ENCODE data around the gene SQSTM1.
"Not testable (repeated sequence)": the region's sequence is repeated elsewhere in the genome, so short reads cannot be mapped to it uniquely, and the experiment has no call there.

SQSTM1 gene

DNA sequence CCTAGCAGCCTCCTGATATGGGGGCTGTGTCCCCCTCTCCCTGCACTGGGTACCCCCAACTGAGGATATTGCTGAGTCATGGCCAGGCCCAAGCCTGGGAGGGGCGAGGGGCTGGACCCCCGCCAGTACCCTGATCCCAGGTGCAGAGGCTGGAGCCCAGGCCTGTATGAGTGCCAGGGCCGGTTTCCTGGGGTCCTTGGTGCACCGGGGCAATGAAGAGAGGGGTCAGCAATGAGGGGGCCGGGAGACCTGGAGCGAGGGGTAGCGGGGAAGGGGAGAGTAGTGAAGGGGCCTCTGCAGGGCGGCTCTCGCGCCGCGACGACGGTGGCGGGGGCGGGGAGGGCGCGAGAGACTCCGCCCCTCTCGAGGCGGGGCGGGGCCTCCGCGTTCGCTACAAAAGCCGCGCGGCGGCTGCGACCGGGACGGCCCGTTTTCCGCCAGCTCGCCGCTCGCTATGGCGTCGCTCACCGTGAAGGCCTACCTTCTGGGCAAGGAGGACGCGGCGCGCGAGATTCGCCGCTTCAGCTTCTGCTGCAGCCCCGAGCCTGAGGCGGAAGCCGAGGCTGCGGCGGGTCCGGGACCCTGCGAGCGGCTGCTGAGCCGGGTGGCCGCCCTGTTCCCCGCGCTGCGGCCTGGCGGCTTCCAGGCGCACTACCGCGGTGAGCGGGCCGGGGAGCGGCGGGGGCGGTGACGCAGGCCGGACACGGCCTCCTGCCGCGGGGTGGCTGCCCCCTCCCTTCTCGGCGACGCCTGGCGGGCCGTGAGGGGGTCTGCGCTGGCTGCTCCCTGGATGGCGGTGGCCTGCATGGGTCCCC, at the start of gene SQSTM1:
Gene SQSTM1 (plus strand): TSS at position 423 of the 815 bp plus-strand sequence. CDS start 32 bp downstream, at position 455.
- peak; percentile 18 for DNase-seq

GRCh38 chr5:179771311-179771895, 49.3 kb upstream of the SQSTM1 start:
- DNase-seq, result no peak

DNA sequence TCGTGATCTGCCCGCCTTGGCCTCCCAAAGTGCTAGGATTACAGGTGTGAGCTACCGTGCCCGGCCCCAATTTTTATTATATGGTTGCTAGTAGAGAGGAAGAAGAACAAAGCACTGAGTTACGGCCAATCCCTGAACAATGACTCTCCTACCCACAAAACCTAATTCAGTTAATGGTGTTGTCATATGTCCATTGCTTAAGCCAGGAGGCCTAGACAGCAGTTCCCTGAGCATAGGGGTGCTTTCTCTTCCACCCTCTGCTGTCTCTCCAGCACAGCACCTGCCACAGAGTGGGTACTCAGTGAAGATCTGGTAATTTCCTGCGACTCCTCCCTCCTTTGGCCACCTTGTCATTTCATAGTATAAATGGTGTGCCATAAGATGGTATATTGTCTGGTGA, 48.4 kb upstream of the SQSTM1 start:
- DNase-seq, result no peak

DNA sequence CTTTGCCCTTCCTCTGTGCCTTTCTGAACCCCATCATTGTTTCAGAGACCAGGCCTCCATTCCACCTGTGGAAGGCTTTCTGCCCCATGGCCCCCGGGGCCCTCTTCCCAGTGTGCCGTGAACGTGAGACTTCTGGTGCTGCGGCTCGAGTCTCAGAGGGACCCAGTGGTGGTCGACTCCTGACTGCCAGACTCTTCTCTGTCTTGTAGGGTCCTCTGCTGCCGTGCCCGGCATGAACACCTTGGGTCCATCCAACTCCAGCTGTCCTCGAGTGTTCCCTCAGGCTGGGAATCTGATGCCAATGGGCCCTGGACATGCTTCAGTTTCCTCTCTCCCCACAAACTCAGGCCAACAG, 47.0 kb upstream of the SQSTM1 start:
- no peak for DNase-seq

- no peak for DNase-seq
Measured at GRCh38 chr5:179774442-179774841, 46.3 kb upstream of the SQSTM1 start.

DNA sequence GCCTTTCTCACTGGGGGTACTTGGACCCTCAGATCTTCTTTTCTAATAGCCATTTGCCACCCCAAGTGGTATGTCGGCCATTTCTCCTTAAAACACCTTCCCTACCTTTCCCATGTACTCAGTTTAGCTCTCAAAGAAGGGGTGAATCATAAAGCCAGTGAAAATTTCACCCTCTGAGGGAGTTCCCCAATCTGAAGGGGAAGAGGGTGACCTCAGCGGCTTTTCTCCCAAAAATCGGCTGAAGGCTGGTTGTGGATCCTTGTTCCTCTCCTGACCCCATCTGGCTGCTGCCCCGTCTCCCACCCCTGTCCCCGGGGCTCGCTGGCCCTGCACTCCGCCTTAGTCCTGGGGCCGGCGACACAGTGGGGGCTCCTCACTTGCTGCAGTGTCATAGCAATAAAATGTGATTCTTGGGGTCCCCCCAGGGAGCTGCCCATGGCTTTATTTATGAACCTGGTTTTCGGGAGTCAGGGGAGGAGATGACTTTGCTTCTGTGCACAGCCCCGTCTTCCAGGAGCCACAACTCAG, 44.2 kb upstream of the SQSTM1 start:
- DNase-seq, result no peak

DNA sequence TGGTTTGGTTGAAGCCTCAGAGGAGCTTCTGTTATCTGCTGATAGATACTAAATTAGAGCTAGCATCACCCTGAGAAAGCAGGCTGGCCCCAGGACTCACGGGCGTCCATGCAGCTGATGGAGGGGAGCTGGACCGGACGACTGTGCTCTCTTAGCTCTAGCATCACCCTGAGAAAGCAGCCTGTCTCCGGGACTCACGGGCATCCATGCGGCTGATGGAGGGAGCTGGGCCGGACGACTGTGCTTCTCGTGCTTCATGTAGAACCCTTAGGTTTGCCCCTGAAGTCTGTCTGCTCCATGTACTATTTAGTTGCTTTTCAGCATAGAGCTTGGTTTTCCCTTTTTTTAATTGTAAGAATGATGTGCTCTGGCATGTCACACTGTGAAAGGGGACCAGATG, 43.2 kb upstream of the SQSTM1 start:
- DNase-seq, result no peak

- DNase-seq, result no peak
Measured at GRCh38 chr5:179777909-179778308, 42.8 kb upstream of the SQSTM1 start.

DNA sequence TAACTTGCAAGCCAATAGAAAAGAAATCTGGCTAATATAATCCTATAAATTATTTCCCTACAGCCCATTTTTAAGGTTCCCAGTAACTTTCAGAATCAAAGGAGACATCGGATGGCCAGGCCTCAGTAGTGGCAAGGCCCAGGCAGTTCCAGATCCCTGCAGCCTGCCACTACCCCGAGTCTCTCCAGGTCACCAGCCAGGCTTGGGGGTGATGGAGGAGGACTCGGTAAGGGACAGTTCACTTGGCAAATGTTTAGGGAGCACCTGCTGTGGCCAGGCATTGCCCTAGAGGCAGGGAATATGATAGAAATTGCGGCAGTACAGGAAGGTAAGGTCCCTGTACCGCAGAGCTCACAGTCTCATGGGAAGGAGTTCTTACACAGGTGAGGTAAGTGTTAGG, 42.1 kb upstream of the SQSTM1 start:
- no peak for DNase-seq

DNA sequence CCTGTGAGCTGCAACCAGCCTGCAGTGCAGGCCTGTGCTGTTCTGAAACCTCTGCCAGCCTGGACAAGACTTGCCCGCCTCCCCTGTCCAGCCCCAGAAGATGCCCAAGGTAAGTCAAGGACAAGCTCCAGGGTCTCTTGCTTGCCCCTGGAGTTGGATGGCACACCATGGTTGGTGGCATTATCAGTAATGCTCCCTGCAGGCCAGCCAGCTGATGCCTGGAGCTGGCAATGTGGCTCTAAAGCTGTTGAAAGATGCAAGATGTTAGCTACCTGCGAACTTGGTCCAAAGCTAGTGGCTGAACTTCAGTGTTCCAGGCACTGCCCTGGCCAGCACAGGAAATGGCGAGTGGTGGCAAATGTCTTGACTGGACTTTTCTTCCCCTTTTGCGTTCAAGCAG, 40.9 kb upstream of the SQSTM1 start:
- DNase-seq, result no peak

GRCh38 chr5:179780362-179780761, 40.3 kb upstream of the SQSTM1 start:
- no peak for DNase-seq

GRCh38 chr5:179781846-179782245, 38.9 kb upstream of the SQSTM1 start:
- DNase-seq, result no peak

DNA sequence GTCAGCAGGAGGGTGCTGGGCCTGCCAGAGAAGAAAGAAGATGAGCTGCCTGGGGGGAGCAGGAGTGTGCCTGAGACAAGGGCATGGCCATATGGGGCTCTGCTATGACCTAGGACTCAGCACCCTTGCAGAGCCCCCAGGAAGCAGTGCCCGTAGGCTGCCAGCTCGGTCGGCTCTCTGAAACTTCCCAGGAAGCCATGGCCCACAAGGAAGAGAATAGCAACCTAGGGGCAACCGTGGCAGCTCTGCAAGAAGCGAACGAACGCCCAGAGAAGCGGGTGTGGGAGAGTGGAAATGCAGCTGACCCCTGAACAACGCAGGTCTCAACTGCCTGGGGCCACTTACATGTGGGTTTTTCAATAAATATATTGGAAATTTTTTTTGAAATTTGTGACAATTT, 37.6 kb upstream of the SQSTM1 start:
- no peak for DNase-seq

GRCh38 chr5:179786861-179787260, 33.8 kb upstream of the SQSTM1 start:
- no peak for DNase-seq

DNA sequence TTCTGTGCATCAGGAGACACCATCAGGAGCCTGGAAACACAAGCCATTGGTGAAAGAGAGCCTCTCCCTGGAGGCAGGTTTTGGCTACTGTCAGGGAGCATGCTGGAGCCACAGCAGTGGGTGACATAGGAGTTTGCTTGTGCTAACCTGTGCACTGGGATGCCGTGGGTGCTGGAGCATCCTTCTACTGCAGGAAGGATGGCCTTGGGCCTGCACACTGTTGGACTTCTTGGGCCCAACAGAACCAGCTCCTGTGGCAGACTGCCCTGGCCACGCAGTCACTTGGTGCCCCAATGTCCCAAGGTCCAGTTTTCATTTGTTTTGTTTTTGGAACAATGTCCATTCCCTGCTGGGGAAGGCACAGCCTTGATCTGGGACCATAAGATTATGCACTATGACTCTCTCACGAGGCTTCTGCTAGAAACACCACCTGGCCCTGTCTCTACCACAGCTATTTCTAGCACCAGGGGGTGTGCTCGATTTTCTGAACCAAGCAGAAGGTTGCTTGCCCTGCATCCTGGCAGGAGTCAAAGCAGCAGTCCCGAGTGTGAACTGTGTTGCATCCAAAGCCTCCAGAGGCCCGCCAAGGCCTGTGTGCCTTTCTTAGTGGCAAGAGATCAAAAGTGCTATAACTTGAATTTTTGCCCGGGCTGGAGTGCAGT, 32.4 kb upstream of the SQSTM1 start:
- no peak for DNase-seq

DNA sequence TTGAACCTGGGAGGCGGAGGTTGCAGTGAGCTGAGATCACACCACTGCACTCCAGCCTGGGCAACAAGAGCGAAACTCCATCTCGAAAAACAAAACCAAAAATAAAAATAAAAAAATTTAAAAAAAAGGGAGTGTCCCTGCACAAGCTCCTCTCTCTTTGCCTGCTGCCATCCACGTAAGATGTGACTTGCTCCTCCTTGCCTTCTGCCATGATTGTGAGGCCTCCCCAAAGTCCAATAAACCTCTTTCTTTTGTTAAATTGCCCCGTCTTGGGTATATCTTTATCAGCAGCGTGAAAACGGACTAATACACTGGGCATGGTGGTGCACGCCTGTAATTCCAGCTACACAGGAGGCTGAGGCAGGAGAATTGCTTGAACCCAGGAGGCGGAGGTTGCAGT, 31.4 kb upstream of the SQSTM1 start:
- DNase-seq, result not testable (repeated sequence)

- DNase-seq, result no peak
Measured at GRCh38 chr5:179791881-179792611, 28.7 kb upstream of the SQSTM1 start.

DNA sequence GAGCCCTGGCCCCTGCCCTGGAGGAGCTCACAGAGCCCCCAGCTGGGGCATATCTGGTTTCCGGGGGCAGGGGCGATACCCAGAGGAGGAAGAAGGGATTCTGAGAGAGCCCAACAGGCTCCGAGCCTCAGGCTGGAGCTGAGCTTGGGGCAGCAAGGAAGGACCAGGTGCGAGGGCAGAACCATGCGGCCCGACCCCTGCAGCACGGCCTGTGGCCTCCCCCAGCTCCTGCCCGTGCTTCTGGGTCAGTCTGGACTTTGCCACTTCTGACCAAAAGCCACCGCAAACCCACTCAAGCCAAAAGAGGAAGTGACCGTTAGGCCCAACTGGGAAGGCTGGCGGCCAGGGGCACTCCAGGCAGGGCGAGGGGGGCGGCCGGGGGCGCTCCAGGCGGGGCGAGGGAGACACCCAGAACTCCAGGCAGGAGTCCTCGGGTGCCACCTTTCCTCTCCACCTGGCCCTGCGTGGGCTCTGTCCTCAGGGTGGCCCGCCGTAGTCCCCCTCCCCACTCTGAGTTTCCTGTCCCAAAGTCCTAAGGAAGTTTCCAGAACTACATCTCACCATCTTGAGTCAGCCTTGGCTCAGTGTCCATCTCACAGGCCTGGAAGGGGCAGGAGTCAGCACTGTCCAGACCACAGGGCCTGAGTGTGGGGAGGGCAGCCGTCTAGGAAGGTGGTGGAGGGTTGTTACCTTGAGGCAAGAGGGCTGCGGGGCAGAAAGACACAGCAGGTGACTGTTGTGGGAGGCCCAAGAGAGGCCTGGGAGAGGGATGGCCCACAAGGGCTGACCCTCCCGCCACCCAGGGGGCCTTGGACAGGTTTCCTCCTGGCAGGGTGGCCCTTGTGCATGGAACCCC, 27.9 kb upstream of the SQSTM1 start:
- no peak for DNase-seq

DNA sequence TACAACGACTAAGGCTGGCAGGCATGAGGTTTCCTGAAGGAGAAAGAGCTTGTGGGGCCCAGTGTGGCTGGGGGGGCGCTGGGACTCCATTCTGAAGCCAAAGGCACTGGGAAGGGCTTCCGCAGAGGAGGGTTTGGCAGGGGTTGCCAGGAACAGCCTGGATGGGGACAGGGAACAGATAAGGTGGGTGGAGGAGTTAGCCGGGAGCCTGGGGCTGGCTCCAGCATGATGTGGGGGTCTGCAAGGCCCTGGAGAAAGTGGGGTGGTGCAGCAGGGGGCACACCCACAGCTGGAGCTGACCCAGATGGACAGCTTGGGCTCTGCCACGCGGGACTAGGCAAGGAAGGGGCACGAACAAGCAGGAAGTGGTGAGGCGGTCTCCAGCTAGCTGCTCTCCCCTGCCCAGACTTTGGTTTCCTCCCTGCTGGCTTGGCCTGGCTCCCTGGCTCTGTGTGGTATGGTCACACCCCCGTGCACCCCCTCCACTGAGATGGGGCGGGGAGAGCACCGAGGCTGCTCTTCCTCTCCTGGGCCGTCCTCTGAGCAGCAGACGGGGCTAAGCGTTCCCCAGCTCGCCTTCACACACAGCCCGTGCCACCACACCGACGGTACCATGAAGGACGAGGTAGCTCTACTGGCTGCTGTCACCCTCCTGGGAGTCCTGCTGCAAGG, 27.1 kb upstream of the SQSTM1 start, which contains the start of gene LTC4S:
Gene LTC4S (plus strand): TSS at position 519 of the 672 bp plus-strand sequence. CDS start 95 bp downstream, at position 614.
- DNase-seq, result no peak

- DNase-seq, result no peak
Measured at GRCh38 chr5:179794171-179794570, 26.5 kb upstream of the SQSTM1 start.

DNA sequence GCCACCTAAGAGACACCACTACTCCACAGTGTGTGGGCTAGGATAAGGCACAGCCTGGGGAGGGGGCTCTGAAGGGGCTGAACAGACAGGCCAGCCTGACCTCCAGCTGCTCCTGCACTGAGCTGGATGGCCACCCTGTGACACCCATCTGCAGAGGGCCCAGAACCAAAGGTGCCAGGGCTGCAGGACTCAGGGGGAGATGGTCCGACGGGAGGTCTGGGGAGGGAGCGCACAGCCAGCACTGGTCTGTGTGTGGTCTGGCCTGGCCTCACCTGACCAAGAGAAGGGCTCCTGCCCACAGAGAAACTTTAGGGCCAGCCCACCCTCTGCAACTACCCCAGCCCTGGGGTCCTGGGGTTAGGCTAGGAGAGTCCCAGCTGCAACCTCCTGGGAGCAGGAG, 26.1 kb upstream of the SQSTM1 start:
- no peak for DNase-seq

Data from NCI-H2029 treated with DMSO at 0.1 percent for 48 hours (cell line).